Chondrocyte (in vitro differentiated cells): ENCODE results near the gene ZCCHC7. TPM values are rescaled to one million over a fixed set of nuclear protein-coding genes. Genes with fewer than 3 reads are reported as not detected.

Source experiments
- DNase-seq: peaks from one replicate; pipeline ENCODE4 v3.0.0; 2021; ENCODE audit warnings: mixed read lengths, low spot score
- H3K27ac Mint-ChIP-seq: one replicate; pipeline ENCODE4 v1.8.0; 2021; ENCODE audit warnings: mild to moderate bottlenecking, moderate library complexity, mixed read lengths; ENCODE audit not compliant: unreplicated experiment
- H3K27me3 Mint-ChIP-seq: 2 replicates; pipeline ENCODE4 v1.8.0; 2021; ENCODE audit warnings: low read depth, mixed read lengths
- H3K36me3 Mint-ChIP-seq: 2 replicates; pipeline ENCODE4 v1.8.0; 2021; ENCODE audit warnings: low read depth, mixed read lengths
- H3K4me1 Mint-ChIP-seq: 2 replicates; pipeline ENCODE4 v1.8.0; 2021; ENCODE audit warnings: low read depth, mild to moderate bottlenecking, mixed read lengths
- H3K4me3 Mint-ChIP-seq: one replicate; pipeline ENCODE4 v1.8.0; 2021; ENCODE audit warnings: mild to moderate bottlenecking, moderate library complexity, mixed read lengths; ENCODE audit not compliant: unreplicated experiment
- H3K9me3 Mint-ChIP-seq: 2 replicates; pipeline ENCODE4 v1.8.0; 2021; ENCODE audit warnings: low read depth, mixed read lengths
- CTCF ChIP-seq: fragments of 200-600 bp; sonication (generic); IDR thresholded peaks from 2 replicates; pipeline ENCODE4 v1.5.0; 2021; ENCODE audit warnings: antibody characterized with exemption, mild to moderate bottlenecking, moderate library complexity
- total RNA-seq: library from RNA; stranded (reverse); gene quantifications from 3 replicates; pipeline ENCODE4 v1.2.1, GENCODE V29; 2021

ZCCHC7 gene
- total RNA-seq, 1 donor from 2014 or later = 22.5 TPM

- DNase-seq = no peak
- H3K4me3 Mint-ChIP-seq = no peak overlapping the region
- peak overlapping the region; percentile 30 for H3K27ac Mint-ChIP-seq
- H3K36me3 Mint-ChIP-seq = peaks cover 13% of the 10 kb centered on the region
- H3K4me1 Mint-ChIP-seq = peaks cover 15% of the 10 kb centered on the region
- no peaks in the 10 kb centered on the region for H3K27me3 Mint-ChIP-seq
- no peak for TF ChIP-seq CTCF
- peaks cover 3% of the 10 kb centered on the region for H3K9me3 Mint-ChIP-seq
Measured at GRCh38 chr9:37151812-37152211, 31.4 kb downstream of the ZCCHC7 start.

- Mint-ChIP-seq H3K36me3 (peaks cover 13% of the 10 kb centered on the region), H3K27ac (peak overlapping the region; percentile 74)
Measured at GRCh38 chr9:37152365-37152764, 32.0 kb downstream of the ZCCHC7 start.

GRCh38 chr9:37155601-37156000, 35.2 kb downstream of the ZCCHC7 start:
- TF ChIP-seq CTCF = no peak
- DNase-seq = no peak
- Mint-ChIP-seq H3K4me1 (peaks cover 21% of the 10 kb centered on the region), H3K9me3 (peaks cover 3% of the 10 kb centered on the region), H3K27ac (no peak overlapping the region), H3K27me3 (no peaks in the 10 kb centered on the region), H3K4me3 (no peak overlapping the region), H3K36me3 (peaks cover 15% of the 10 kb centered on the region)

More at GRCh38 chr9:37152365-37152764, 32.0 kb downstream of the ZCCHC7 start:
- Mint-ChIP-seq H3K4me1 (peaks cover 15% of the 10 kb centered on the region), H3K9me3 (peaks cover 3% of the 10 kb centered on the region), H3K4me3 (peak overlapping the region; percentile 2), H3K27me3 (no peaks in the 10 kb centered on the region)
- no peak for DNase-seq
- TF ChIP-seq CTCF = no peak

GRCh38 chr9:37156205-37156604, 35.8 kb downstream of the ZCCHC7 start:
- Mint-ChIP-seq H3K27me3 (no peaks in the 10 kb centered on the region), H3K9me3 (peaks cover 3% of the 10 kb centered on the region), H3K4me1 (peaks cover 21% of the 10 kb centered on the region), H3K4me3 (no peak overlapping the region), H3K36me3 (peaks cover 15% of the 10 kb centered on the region), H3K27ac (no peak overlapping the region)
- no peak for TF ChIP-seq CTCF
- no peak for DNase-seq

- no peaks in the 10 kb centered on the region for H3K27me3 Mint-ChIP-seq
- peaks cover 15% of the 10 kb centered on the region for H3K36me3 Mint-ChIP-seq
- H3K4me1 Mint-ChIP-seq = peaks cover 19% of the 10 kb centered on the region
- no peak for TF ChIP-seq CTCF
- H3K4me3 Mint-ChIP-seq = no peak overlapping the region
- H3K27ac Mint-ChIP-seq = no peak overlapping the region
- DNase-seq = no peak
- H3K9me3 Mint-ChIP-seq = peaks cover 3% of the 10 kb centered on the region
Measured at GRCh38 chr9:37156781-37157356, 36.5 kb downstream of the ZCCHC7 start.
